Lung (tissue), 12 donors: ENCODE measurements around the gene USP46. TPM values are rescaled to one million over a fixed set of nuclear protein-coding genes. Genes with fewer than 3 reads are reported as not detected.

Experiments used
- ATAC-seq: fragments of 200-7000 bp; cut with Tn5 transposase; one replicate; pipeline ENCODE4 v1.9.1; 2020; ENCODE audit warnings: moderate number of reproducible peaks; ENCODE audit not compliant: insufficient read depth, low FRiP score
- DNase-seq, 3 donors: peaks; one replicate each; pipeline ENCODE4 v3.0.0-alpha.2; 2013 to 2017
- H3K27ac ChIP-seq, 2 donors: one replicate each; pipeline ENCODE4 v1.5.1; 2013; ENCODE audit warnings: mild to moderate bottlenecking in 2 of 2, moderate library complexity in 2 of 2, control low read depth in 1 of 2, inconsistent platforms in 1 of 2, low read depth in 1 of 2, low read length in 1 of 2
- H3K27me3 ChIP-seq, 3 donors: one replicate each; pipeline ENCODE4 v1.5.1; 2013; ENCODE audit warnings: low read length in 2 of 3; ENCODE audit not compliant: control insufficient read depth in 3 of 3, insufficient read depth in 3 of 3
- H3K36me3 ChIP-seq, 4 donors: one replicate each; pipeline ENCODE4 v1.5.1; 2013; ENCODE audit warnings: low read length in 4 of 4, mild to moderate bottlenecking in 1 of 4, moderate library complexity in 1 of 4; ENCODE audit not compliant: control insufficient read depth in 4 of 4, insufficient read depth in 4 of 4
- H3K4me1 ChIP-seq, 5 donors: one replicate each; pipeline ENCODE4 v1.5.1; 2013; ENCODE audit warnings: low read length in 5 of 5, mild to moderate bottlenecking in 2 of 5, moderate library complexity in 1 of 5; ENCODE audit not compliant: control insufficient read depth in 5 of 5, insufficient read depth in 5 of 5
- H3K4me3 ChIP-seq: one replicate; pipeline ENCODE4 v1.5.1; 2013; ENCODE audit warnings: mild to moderate bottlenecking, control low read depth, moderate library complexity
- H3K9ac ChIP-seq, 2 donors: one replicate each; pipeline ENCODE4 v1.5.1; 2013; ENCODE audit warnings: low read length in 2 of 2, control low read depth in 1 of 2; ENCODE audit not compliant: insufficient read depth in 1 of 2
- H3K9me3 ChIP-seq, 4 donors: one replicate each; pipeline ENCODE4 v1.5.1; 2013; ENCODE audit warnings: low read length in 3 of 4, mild to moderate bottlenecking in 1 of 4, moderate library complexity in 1 of 4; ENCODE audit not compliant: control insufficient read depth in 4 of 4, insufficient read depth in 3 of 4
- CTCF ChIP-seq: IDR thresholded peaks from 2 replicates; pipeline ENCODE4 v1.5.1; 2012; ENCODE audit warnings: mild to moderate bottlenecking; ENCODE audit errors: control extremely low read depth, extremely low read depth
- WGBS, 2 donors: extraction: QIAGEN DNeasy Blood & Tissue Kit; methylation state at CpG; one replicate each; pipeline ENCODE4 v1.1.7; 2013; 5-methylcytosine and 5-hydroxymethylcytosine counted together
- polyA plus RNA-seq, 2 donors: library from polyadenylated mRNA; stranded (reverse); fragments of 200-250 nt; gene quantifications; one replicate each; pipeline ENCODE4 v1.2.1, GENCODE V29; 2013
- total RNA-seq, 2 donors: library from RNA; depleted of rRNA in 1 of 2; stranded (reverse); fragments of >200 nt in 1 of 2; gene quantifications; one replicate each; pipeline ENCODE4 v1.2.1, GENCODE V29; 2014 to 2021
- donor health status: control.
- donor health status: control.
- donor health status: Bipolar disorder and iron deficiency.
- donor health status: healthy.
- donor health status: DM: yes; HTN: yes; CAD: no.

Gene USP46
- total and polyA plus RNA-seq, 4 donors: 2.3 to 30.8 (median 8.8) TPM

DNA sequence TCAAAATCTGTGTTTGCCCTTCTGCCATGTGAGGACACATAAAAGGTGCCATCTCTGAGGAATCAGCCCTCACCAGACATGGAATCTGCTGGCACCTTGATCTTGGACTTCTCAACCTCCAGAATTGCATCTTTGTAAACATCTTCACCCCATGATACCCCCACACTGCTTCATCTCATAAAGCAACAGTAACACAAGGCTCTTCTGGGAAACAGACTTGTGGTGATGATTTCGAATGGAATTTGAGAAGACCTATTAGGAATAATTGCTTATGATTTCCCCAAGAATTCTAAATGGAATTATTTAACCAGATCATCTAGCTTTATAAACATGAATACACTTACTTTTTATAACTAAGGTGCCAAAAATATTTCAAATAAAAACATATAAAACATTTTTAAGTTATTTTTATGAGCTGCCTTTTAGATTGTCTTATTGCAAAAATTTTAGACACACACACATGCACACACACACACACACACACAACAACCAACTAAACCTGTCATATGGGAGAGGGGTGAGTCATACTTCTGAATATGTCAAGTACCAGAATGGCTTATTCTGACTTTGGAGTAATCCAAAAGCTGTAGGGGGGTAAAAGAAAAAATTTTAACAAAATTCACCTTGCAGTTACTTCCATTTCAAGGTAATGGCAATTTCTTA is 82.0 kb downstream of the USP46 start:
- 89 to 97% methylated on average over 1 of the region's 1 CpG for WGBS, 2 donors
- no peaks in the 10 kb centered on the region for H3K36me3 ChIP-seq
- no peak for TF ChIP-seq CTCF
- DNase-seq (no peak), ATAC-seq (peak; percentile 58)
- H3K27ac ChIP-seq: no peak overlapping the region
- H3K4me1 ChIP-seq: peaks cover 0 to 5% (median 1%) of the 10 kb centered on the region in 5 donors
- H3K9me3 ChIP-seq: no peaks in the 10 kb centered on the region
- no peak overlapping the region for H3K9ac ChIP-seq
- no peaks in the 10 kb centered on the region for H3K27me3 ChIP-seq
- no peak overlapping the region for H3K4me3 ChIP-seq

DNA sequence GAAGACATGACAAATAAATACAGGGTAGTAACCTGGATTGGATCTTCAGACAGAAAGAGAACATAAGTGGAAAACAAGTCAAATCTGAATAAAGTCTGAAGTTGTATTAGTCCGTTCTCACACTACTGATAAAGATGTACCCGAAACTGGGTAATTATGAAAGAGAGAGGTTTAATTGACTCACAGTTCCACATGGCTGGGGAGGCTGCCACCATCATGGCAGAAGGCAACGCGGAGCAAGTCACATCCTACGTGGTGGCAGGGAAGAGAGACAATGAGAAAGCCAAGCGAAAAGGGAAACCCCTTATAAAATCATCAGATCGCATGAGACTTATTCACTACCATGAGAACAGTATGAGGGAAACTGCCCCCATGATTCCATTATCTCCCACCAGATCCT is 82.8 kb downstream of the USP46 start:
- 91 to 98% methylated on average over 7 of the region's 7 CpGs for WGBS, 2 donors
- no peak for ATAC-seq

GRCh38 chr4:52575406-52575805 is 83.7 kb downstream of the USP46 start:
- H3K9ac ChIP-seq: no peak overlapping the region
- 100% methylated on average over 1 of the region's 1 CpG for WGBS, 2 donors
- ATAC-seq (no peak), DNase-seq (no peak)
- TF ChIP-seq CTCF: no peak
- no peaks in the 10 kb centered on the region for H3K36me3 ChIP-seq
- H3K4me1 ChIP-seq: peaks cover 0 to 5% (median 1%) of the 10 kb centered on the region in 5 donors
- H3K9me3 ChIP-seq: no peaks in the 10 kb centered on the region
- no peaks in the 10 kb centered on the region for H3K27me3 ChIP-seq
- H3K27ac ChIP-seq: no peak overlapping the region
- H3K4me3 ChIP-seq: no peak overlapping the region

More for the DNA sequence above, 82.8 kb downstream of the USP46 start:
- H3K4me1 ChIP-seq: peaks cover 0 to 5% (median 1%) of the 10 kb centered on the region in 5 donors
- no peaks in the 10 kb centered on the region for H3K9me3 ChIP-seq
- no peak for DNase-seq
- no peak overlapping the region for H3K27ac ChIP-seq
- H3K4me3 ChIP-seq: no peak overlapping the region
- no peak overlapping the region for H3K9ac ChIP-seq
- TF ChIP-seq CTCF: no peak
- H3K27me3 ChIP-seq: no peaks in the 10 kb centered on the region
- no peaks in the 10 kb centered on the region for H3K36me3 ChIP-seq

GRCh38 chr4:52574036-52574435 is 85.1 kb downstream of the USP46 start:
- 49 to 74% methylated on average over 5 of the region's 5 CpGs for WGBS, 2 donors

More at GRCh38 chr4:52574036-52574435, 85.1 kb downstream of the USP46 start:
- DNase-seq (peak in 1 of 3 donors; percentile 13), ATAC-seq (no peak)
- Histone ChIP-seq H3K9me3 (no peaks in the 10 kb centered on the region), H3K27me3 (no peaks in the 10 kb centered on the region), H3K27ac (no peak overlapping the region), H3K36me3 (no peaks in the 10 kb centered on the region), H3K9ac (no peak overlapping the region), H3K4me3 (no peak overlapping the region), H3K4me1 (peaks cover 0 to 5% (median 1%) of the 10 kb centered on the region in 5 donors)
- no peak for TF ChIP-seq CTCF
